SK-N-SH treated with all-trans-retinoic acid at 6 μM for 48 hours (cell line): ENCODE data around the gene RERE.

ENCODE experiments used
- ATAC-seq: fragments of 200-7000 bp; cut with Tn5 transposase; 3 replicates; pipeline ENCODE4 v1.9.1; 2020; ENCODE audit warnings: mild to moderate bottlenecking, moderate library complexity
- ARNTL ChIP-seq: fragments of 450-650 bp; formaldehyde crosslinking; IDR thresholded peaks from 2 replicates; pipeline ENCODE4 v1.5.0; 2020; ENCODE audit warnings: low read depth, mild to moderate bottlenecking, moderate library complexity, borderline replicate concordance
- BACH2 ChIP-seq: fragments of 250-450 bp; sonication (Bioruptor Pico); IDR thresholded peaks from 2 replicates; pipeline ENCODE4 v1.9.0; 2021; ENCODE audit warnings: mild to moderate bottlenecking, borderline replicate concordance
- CSDC2 ChIP-seq: fragments of 250-450 bp; sonication (Bioruptor Pico); IDR thresholded peaks from 2 replicates; pipeline ENCODE4 v1.5.0; 2020; ENCODE audit warnings: mild to moderate bottlenecking, moderate library complexity
- CSRNP3 ChIP-seq: fragments of 250-450 bp; sonication (Bioruptor Pico); IDR thresholded peaks from 2 replicates; pipeline ENCODE4 v1.5.1; 2021; ENCODE audit warnings: mild to moderate bottlenecking, moderate library complexity
- ESRRG ChIP-seq: fragments of 250-450 bp; sonication (Bioruptor Pico); IDR thresholded peaks from 2 replicates; pipeline ENCODE4 v1.6.1; 2021; ENCODE audit warnings: mild to moderate bottlenecking
- OSR1 ChIP-seq: fragments of 250-450 bp; sonication (Bioruptor Pico); IDR thresholded peaks from 2 replicates; pipeline ENCODE4 v1.8.0; 2022; ENCODE audit warnings: moderate library complexity, mild to moderate bottlenecking, inconsistent platforms
- PATZ1 ChIP-seq: fragments of 250-450 bp; sonication (Bioruptor Pico); IDR thresholded peaks from 2 replicates; pipeline ENCODE4 v1.8.0; 2020; ENCODE audit warnings: mild to moderate bottlenecking, moderate library complexity, borderline replicate concordance
- PPARA ChIP-seq: fragments of 250-450 bp; sonication (Bioruptor Pico); IDR thresholded peaks from 2 replicates; pipeline ENCODE4 v1.5.0; 2020; ENCODE audit warnings: mild to moderate bottlenecking, borderline replicate concordance
- RARB ChIP-seq: fragments of 250-450 bp; sonication (Bioruptor Pico); IDR thresholded peaks from 2 replicates; pipeline ENCODE4 v1.8.0; 2021; ENCODE audit warnings: mild to moderate bottlenecking, moderate library complexity
- SNAI2 ChIP-seq: fragments of 250-450 bp; sonication (Bioruptor Pico); IDR thresholded peaks from 2 replicates; pipeline ENCODE4 v1.5.0; 2020; ENCODE audit warnings: mild to moderate bottlenecking, moderate library complexity
- TCF4 ChIP-seq: fragments of 250-450 bp; sonication (Bioruptor Pico); IDR thresholded peaks from 2 replicates; pipeline ENCODE4 v1.8.0; 2021; ENCODE audit warnings: mild to moderate bottlenecking, moderate library complexity, borderline replicate concordance
- TOX ChIP-seq: fragments of 250-450 bp; sonication (Bioruptor Pico); IDR thresholded peaks from 2 replicates; pipeline ENCODE4 v1.8.0; 2021; ENCODE audit warnings: mild to moderate bottlenecking, moderate library complexity, borderline replicate concordance
- TSHZ2 ChIP-seq: fragments of 250-450 bp; sonication (Bioruptor Pico); IDR thresholded peaks from 2 replicates; pipeline ENCODE4 v1.5.0; 2020; ENCODE audit warnings: mild to moderate bottlenecking, moderate library complexity
- ZC3H10 ChIP-seq: fragments of 250-450 bp; sonication (Bioruptor Pico); IDR thresholded peaks from 2 replicates; pipeline ENCODE4 v1.5.1; 2021; ENCODE audit warnings: mild to moderate bottlenecking, moderate library complexity
- ZFP3 ChIP-seq: fragments of 250-450 bp; sonication (Bioruptor Pico); IDR thresholded peaks from 2 replicates; pipeline ENCODE4 v1.5.0; 2020; ENCODE audit warnings: mild to moderate bottlenecking, moderate library complexity
- ZFP30 ChIP-seq: fragments of 450-650 bp; formaldehyde crosslinking; IDR thresholded peaks from 2 replicates; pipeline ENCODE4 v1.5.0; 2022; ENCODE audit warnings: mild to moderate bottlenecking, moderate library complexity
- ZNF565 ChIP-seq: fragments of 450-650 bp; formaldehyde crosslinking; conservative IDR thresholded peaks from 2 replicates; pipeline ENCODE4 v1.5.0; 2020; ENCODE audit warnings: low read depth, mild to moderate bottlenecking, moderate library complexity
- ZNF70 ChIP-seq: fragments of 450-650 bp; formaldehyde crosslinking; IDR thresholded peaks from 2 replicates; pipeline ENCODE4 v1.5.0; 2020; ENCODE audit warnings: mild to moderate bottlenecking, moderate library complexity

The RERE gene

GRCh38 chr1:8863794-8864233 is 46.4 kb upstream of the RERE start:
- ATAC-seq, result no peak
- TF ChIP-seq OSR1 (no peak), ZFP30 (no peak), ZC3H10 (CRISPR knock-in tag) (no peak), ZNF70 (CRISPR knock-in tag) (no peak), SNAI2 (CRISPR knock-in tag) (no peak), ZFP3 (no peak), ZNF565 (CRISPR knock-in tag) (no peak), CSRNP3 (CRISPR knock-in tag) (no peak), BACH2 (CRISPR knock-in tag) (no peak), ARNTL (CRISPR knock-in tag) (no peak), ESRRG (CRISPR knock-in tag) (no peak), PPARA (CRISPR knock-in tag) (no peak), TCF4 (CRISPR knock-in tag) (no peak), PATZ1 (CRISPR knock-in tag) (no peak)

- no peak for ATAC-seq
- no peak for TF ChIP-seq PPARA (CRISPR knock-in tag)
- TF ChIP-seq RARB, result no peak
- TF ChIP-seq TSHZ2 (CRISPR knock-in tag), result no peak
- TF ChIP-seq BACH2 (CRISPR knock-in tag), result no peak
These were observed 45.7 kb upstream of the RERE start for GRCh38 chr1:8863138-8863537.

GRCh38 chr1:8862528-8862927 is 45.1 kb upstream of the RERE start:
- TF ChIP-seq RARB (no peak), CSRNP3 (CRISPR knock-in tag) (no peak), TOX (CRISPR knock-in tag) (no peak), TSHZ2 (CRISPR knock-in tag) (no peak), ZFP3 (no peak), ARNTL (CRISPR knock-in tag) (no peak), PPARA (CRISPR knock-in tag) (no peak), CSDC2 (CRISPR knock-in tag) (no peak), ZC3H10 (CRISPR knock-in tag) (no peak)
- TF ChIP-seq, all 23 proteins: peak for 0
- peak; percentile 25 for ATAC-seq
